Measurements from ENCODE around the gene GPAM.
"Not testable (repeated sequence)": the region's sequence is repeated elsewhere in the genome, so short reads cannot be mapped to it uniquely, and the experiment has no call there.

Gene GPAM

GRCh38 chr10:112183329-112184051 is at the start of gene GPAM:
Gene GPAM (minus strand): TSS chr10:112183765. CDS start chr10:112181784, 1,981 bp downstream.
- H3K9me3 ChIP-seq (ENCODE audit: control insufficient read depth, insufficient read depth, low read length): no peaks in the 10 kb centered on the region
- H3K27me3 ChIP-seq (ENCODE audit: control insufficient read depth, insufficient read depth, low read length): no peaks in the 10 kb centered on the region
- peaks cover 25% of the 10 kb centered on the region for H3K36me3 ChIP-seq (ENCODE audit: control insufficient read depth, insufficient read depth, low read length)
- peak within 1 kb of the TSS; percentile 93 for H3K9ac ChIP-seq (ENCODE audit: low read depth, low read length)
- peaks cover 9% of the 10 kb centered on the region; the same call in 1 of the 2 replicates for H3K4me1 ChIP-seq (ENCODE audit: control insufficient read depth, insufficient read depth, low read length)
- H3K27ac ChIP-seq (ENCODE audit: low read depth, low read length): peak within 1 kb of the TSS; percentile 75
- peak within 1 kb of the TSS; percentile 96 for H3K4me3 ChIP-seq (ENCODE audit: low read depth, low read length)

- Histone ChIP-seq H3K27ac (ENCODE audit: low read depth, low read length) (no peak overlapping the region), H3K27me3 (ENCODE audit: control insufficient read depth, insufficient read depth, low read length) (no peaks in the 10 kb centered on the region), H3K36me3 (ENCODE audit: control insufficient read depth, insufficient read depth, low read length) (no peaks in the 10 kb centered on the region), H3K4me3 (ENCODE audit: low read depth, low read length) (no peak overlapping the region), H3K9ac (ENCODE audit: low read depth, low read length) (no peak overlapping the region), H3K4me1 (ENCODE audit: control insufficient read depth, insufficient read depth, low read length) (peaks cover 8% of the 10 kb centered on the region; the same call in 1 of the 2 replicates), H3K9me3 (ENCODE audit: control insufficient read depth, insufficient read depth, low read length) (peaks cover 2% of the 10 kb centered on the region; the same call in 1 of the 2 replicates)
Measured at GRCh38 chr10:112232670-112233069, 49.1 kb upstream of the GPAM start.

- H3K27me3 ChIP-seq (ENCODE audit: control insufficient read depth, insufficient read depth, low read length): no peaks in the 10 kb centered on the region
- no peak overlapping the region for H3K4me3 ChIP-seq (ENCODE audit: low read depth, low read length)
- peaks cover 8% of the 10 kb centered on the region; the same call in 1 of the 2 replicates for H3K4me1 ChIP-seq (ENCODE audit: control insufficient read depth, insufficient read depth, low read length)
- no peaks in the 10 kb centered on the region for H3K36me3 ChIP-seq (ENCODE audit: control insufficient read depth, insufficient read depth, low read length)
- H3K27ac ChIP-seq (ENCODE audit: low read depth, low read length): no peak overlapping the region
- no peak overlapping the region for H3K9ac ChIP-seq (ENCODE audit: low read depth, low read length)
- H3K9me3 ChIP-seq (ENCODE audit: control insufficient read depth, insufficient read depth, low read length): peaks cover 4% of the 10 kb centered on the region; the same call in 1 of the 2 replicates
Measured at GRCh38 chr10:112231602-112232400, 48.2 kb upstream of the GPAM start.

GRCh38 chr10:112230325-112230988 is 46.9 kb upstream of the GPAM start:
- H3K4me1 ChIP-seq (ENCODE audit: control insufficient read depth, insufficient read depth, low read length): peaks cover 4% of the 10 kb centered on the region; the same call in 1 of the 2 replicates
- H3K27me3 ChIP-seq (ENCODE audit: control insufficient read depth, insufficient read depth, low read length): no peaks in the 10 kb centered on the region
- H3K4me3 ChIP-seq (ENCODE audit: low read depth, low read length): no peak overlapping the region
- peaks cover 4% of the 10 kb centered on the region; the same call in 1 of the 2 replicates for H3K9me3 ChIP-seq (ENCODE audit: control insufficient read depth, insufficient read depth, low read length)
- H3K27ac ChIP-seq (ENCODE audit: low read depth, low read length): peak overlapping the region; percentile 15
- no peak overlapping the region for H3K9ac ChIP-seq (ENCODE audit: low read depth, low read length)
- H3K36me3 ChIP-seq (ENCODE audit: control insufficient read depth, insufficient read depth, low read length): no peaks in the 10 kb centered on the region

- Histone ChIP-seq H3K9ac (ENCODE audit: low read depth, low read length) (no peak overlapping the region), H3K9me3 (ENCODE audit: control insufficient read depth, insufficient read depth, low read length) (peaks cover 4% of the 10 kb centered on the region; the same call in 1 of the 2 replicates), H3K4me3 (ENCODE audit: low read depth, low read length) (no peak overlapping the region), H3K36me3 (ENCODE audit: control insufficient read depth, insufficient read depth, low read length) (no peaks in the 10 kb centered on the region), H3K4me1 (ENCODE audit: control insufficient read depth, insufficient read depth, low read length) (no peaks in the 10 kb centered on the region), H3K27ac (ENCODE audit: low read depth, low read length) (no peak overlapping the region), H3K27me3 (ENCODE audit: control insufficient read depth, insufficient read depth, low read length) (no peaks in the 10 kb centered on the region)
Measured at GRCh38 chr10:112229901-112230300, 46.3 kb upstream of the GPAM start.

GRCh38 chr10:112229096-112229495 is 45.5 kb upstream of the GPAM start:
- no peak overlapping the region for H3K9ac ChIP-seq (ENCODE audit: low read depth, low read length)
- peaks cover 4% of the 10 kb centered on the region; the same call in 1 of the 2 replicates for H3K9me3 ChIP-seq (ENCODE audit: control insufficient read depth, insufficient read depth, low read length)
- H3K36me3 ChIP-seq (ENCODE audit: control insufficient read depth, insufficient read depth, low read length): no peaks in the 10 kb centered on the region
- no peak overlapping the region for H3K4me3 ChIP-seq (ENCODE audit: low read depth, low read length)
- H3K27ac ChIP-seq (ENCODE audit: low read depth, low read length): no peak overlapping the region
- no peaks in the 10 kb centered on the region for H3K27me3 ChIP-seq (ENCODE audit: control insufficient read depth, insufficient read depth, low read length)
- H3K4me1 ChIP-seq (ENCODE audit: control insufficient read depth, insufficient read depth, low read length): no peaks in the 10 kb centered on the region

GRCh38 chr10:112228366-112229088 is 45.0 kb upstream of the GPAM start:
- H3K4me3 ChIP-seq (ENCODE audit: low read depth, low read length); H3K4me1 ChIP-seq (ENCODE audit: control insufficient read depth, insufficient read depth, low read length); H3K9me3 ChIP-seq (ENCODE audit: control insufficient read depth, insufficient read depth, low read length); H3K36me3 ChIP-seq (ENCODE audit: control insufficient read depth, insufficient read depth, low read length); H3K9ac ChIP-seq (ENCODE audit: low read depth, low read length); H3K27ac ChIP-seq (ENCODE audit: low read depth, low read length); H3K27me3 ChIP-seq (ENCODE audit: control insufficient read depth, insufficient read depth, low read length): not testable (repeated sequence)

- H3K4me1 ChIP-seq (ENCODE audit: control insufficient read depth, insufficient read depth, low read length): no peaks in the 10 kb centered on the region
- no peak overlapping the region for H3K9ac ChIP-seq (ENCODE audit: low read depth, low read length)
- peaks cover 4% of the 10 kb centered on the region; the same call in 1 of the 2 replicates for H3K9me3 ChIP-seq (ENCODE audit: control insufficient read depth, insufficient read depth, low read length)
- H3K27ac ChIP-seq (ENCODE audit: low read depth, low read length): no peak overlapping the region
- H3K4me3 ChIP-seq (ENCODE audit: low read depth, low read length): no peak overlapping the region
- H3K36me3 ChIP-seq (ENCODE audit: control insufficient read depth, insufficient read depth, low read length): no peaks in the 10 kb centered on the region
- no peaks in the 10 kb centered on the region for H3K27me3 ChIP-seq (ENCODE audit: control insufficient read depth, insufficient read depth, low read length)
Measured at GRCh38 chr10:112227331-112227987, 43.9 kb upstream of the GPAM start.

- Histone ChIP-seq H3K27ac (ENCODE audit: low read depth, low read length) (no peak overlapping the region), H3K4me1 (ENCODE audit: control insufficient read depth, insufficient read depth, low read length) (no peaks in the 10 kb centered on the region), H3K9me3 (ENCODE audit: control insufficient read depth, insufficient read depth, low read length) (peaks cover 4% of the 10 kb centered on the region; the same call in 1 of the 2 replicates), H3K36me3 (ENCODE audit: control insufficient read depth, insufficient read depth, low read length) (no peaks in the 10 kb centered on the region), H3K27me3 (ENCODE audit: control insufficient read depth, insufficient read depth, low read length) (no peaks in the 10 kb centered on the region), H3K4me3 (ENCODE audit: low read depth, low read length) (no peak overlapping the region), H3K9ac (ENCODE audit: low read depth, low read length) (no peak overlapping the region)
Measured at GRCh38 chr10:112226439-112227248, 43.1 kb upstream of the GPAM start.
